Ishikawa (cell line): Measurements from ENCODE around the gene SYT5.

Experiments used
- CEBPB ChIP-seq: IDR thresholded peaks from 2 replicates; pipeline ENCODE4 v1.6.1; 2012
- CREB1 ChIP-seq: IDR thresholded peaks from 2 replicates; pipeline ENCODE4 v1.6.1; 2012; ENCODE audit warnings: low read depth
- EGR1 ChIP-seq: IDR thresholded peaks from 2 replicates; pipeline ENCODE4 v1.6.1; 2012
- EP300 ChIP-seq: IDR thresholded peaks from 2 replicates; pipeline ENCODE4 v1.6.1; 2012; ENCODE audit warnings: borderline replicate concordance
- FOXM1 ChIP-seq: IDR thresholded peaks from 2 replicates; pipeline ENCODE4 v1.6.1; 2012; ENCODE audit warnings: low read depth, borderline replicate concordance
- NFIC ChIP-seq: IDR thresholded peaks from 2 replicates; pipeline ENCODE4 v1.6.1; 2012
- RAD21 ChIP-seq: IDR thresholded peaks from 2 replicates; pipeline ENCODE4 v1.6.1; 2012; ENCODE audit warnings: low read depth
- TAF1 ChIP-seq: IDR thresholded peaks from 2 replicates; pipeline ENCODE4 v1.6.1; 2012; ENCODE audit warnings: low read depth, mild to moderate bottlenecking
- TCF12 ChIP-seq: IDR thresholded peaks from 2 replicates; pipeline ENCODE4 v1.6.1; 2012; ENCODE audit warnings: low read depth
- TEAD4 ChIP-seq: IDR thresholded peaks from 2 replicates; pipeline ENCODE4 v1.6.1; 2012
- YY1 ChIP-seq: IDR thresholded peaks from 2 replicates; pipeline ENCODE4 v1.6.1; 2012; ENCODE audit warnings: low read depth
- ZBTB7A ChIP-seq: IDR thresholded peaks from 2 replicates; pipeline ENCODE4 v1.6.1; 2012; ENCODE audit warnings: low read depth
- TF ChIP-seq, protein P1 (sequence below): IDR thresholded peaks from 2 replicates; pipeline ENCODE4 v1.6.1; 2012
- TF ChIP-seq, protein P2 (sequence below): IDR thresholded peaks from 2 replicates; pipeline ENCODE4 v1.6.1; 2012
- TF ChIP-seq, protein P3 (sequence below): IDR thresholded peaks from 2 replicates; pipeline ENCODE4 v1.6.1; 2012; ENCODE audit warnings: low read depth, mild to moderate bottlenecking

The SYT5 gene

DNA sequence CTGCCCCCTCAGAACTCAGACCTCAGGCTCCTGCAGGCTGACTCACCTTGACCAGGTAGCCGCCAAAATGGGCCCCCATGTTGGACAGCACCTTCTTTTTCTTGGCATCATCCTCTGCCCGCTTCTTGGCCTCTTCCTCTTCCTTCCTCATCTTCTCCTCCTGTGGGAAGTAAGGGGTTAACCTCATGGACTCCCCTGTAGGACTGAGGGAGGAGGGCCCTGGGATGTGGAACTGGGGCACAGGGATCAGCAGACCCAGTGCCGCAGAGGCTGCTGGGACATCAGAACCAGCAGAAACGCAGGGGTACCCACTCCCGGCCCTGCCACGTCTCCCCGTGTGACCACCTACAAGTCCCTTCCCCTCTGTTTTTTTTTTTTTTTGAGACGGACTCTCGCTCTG is 42.2 kb downstream of the SYT5 start:
- TF ChIP-seq CEBPB = no peak
- TF ChIP-seq EP300 = no peak
- no peak for TF ChIP-seq EGR1
- TF ChIP-seq, protein P1, sequence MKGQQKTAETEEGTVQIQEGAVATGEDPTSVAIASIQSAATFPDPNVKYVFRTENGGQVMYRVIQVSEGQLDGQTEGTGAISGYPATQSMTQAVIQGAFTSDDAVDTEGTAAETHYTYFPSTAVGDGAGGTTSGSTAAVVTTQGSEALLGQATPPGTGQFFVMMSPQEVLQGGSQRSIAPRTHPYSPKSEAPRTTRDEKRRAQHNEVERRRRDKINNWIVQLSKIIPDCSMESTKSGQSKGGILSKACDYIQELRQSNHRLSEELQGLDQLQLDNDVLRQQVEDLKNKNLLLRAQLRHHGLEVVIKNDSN = no peak
- no peak for TF ChIP-seq TEAD4
- TF ChIP-seq FOXM1 = no peak
- TF ChIP-seq TCF12 = no peak
- no peak for TF ChIP-seq NFIC
- TF ChIP-seq YY1 = no peak
- no peak for TF ChIP-seq TAF1
- TF ChIP-seq, protein P2, sequence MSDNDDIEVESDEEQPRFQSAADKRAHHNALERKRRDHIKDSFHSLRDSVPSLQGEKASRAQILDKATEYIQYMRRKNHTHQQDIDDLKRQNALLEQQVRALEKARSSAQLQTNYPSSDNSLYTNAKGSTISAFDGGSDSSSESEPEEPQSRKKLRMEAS = no peak

DNA sequence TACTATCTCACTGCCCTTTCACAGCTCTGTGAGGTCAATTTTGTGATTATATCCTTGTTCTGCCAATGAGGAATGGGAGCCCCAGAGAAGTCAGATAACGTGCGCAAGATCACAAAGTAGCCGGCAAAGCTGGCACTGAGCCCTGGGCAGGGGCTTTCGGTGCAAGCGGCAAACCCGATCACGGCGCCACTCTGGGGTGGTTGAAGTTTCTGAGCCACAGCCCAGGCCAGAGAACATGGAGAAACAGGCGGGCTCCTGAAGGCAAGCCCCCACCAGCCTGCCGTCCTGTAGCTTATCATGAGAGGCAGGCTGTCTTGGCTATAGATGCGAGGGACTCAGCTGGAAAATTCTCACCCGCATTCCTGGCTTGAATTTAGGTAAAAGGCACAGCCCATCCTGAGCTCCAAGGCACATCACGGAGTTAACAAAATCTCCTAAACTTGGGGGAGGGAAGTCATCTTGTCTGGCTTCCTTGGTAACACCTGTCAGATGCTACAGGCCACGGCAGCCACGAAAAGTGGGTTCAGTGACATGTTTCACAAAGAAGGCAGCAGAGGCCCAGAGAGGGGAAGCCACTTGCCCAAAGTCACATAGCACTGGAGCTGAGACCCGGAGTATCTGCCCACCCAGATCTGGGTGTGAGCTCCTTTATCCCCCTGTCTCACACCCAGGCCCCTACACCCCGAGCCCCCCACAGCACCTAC is 43.5 kb downstream of the SYT5 start:
- TF ChIP-seq, protein P2 = no peak
- TF ChIP-seq, protein P3, sequence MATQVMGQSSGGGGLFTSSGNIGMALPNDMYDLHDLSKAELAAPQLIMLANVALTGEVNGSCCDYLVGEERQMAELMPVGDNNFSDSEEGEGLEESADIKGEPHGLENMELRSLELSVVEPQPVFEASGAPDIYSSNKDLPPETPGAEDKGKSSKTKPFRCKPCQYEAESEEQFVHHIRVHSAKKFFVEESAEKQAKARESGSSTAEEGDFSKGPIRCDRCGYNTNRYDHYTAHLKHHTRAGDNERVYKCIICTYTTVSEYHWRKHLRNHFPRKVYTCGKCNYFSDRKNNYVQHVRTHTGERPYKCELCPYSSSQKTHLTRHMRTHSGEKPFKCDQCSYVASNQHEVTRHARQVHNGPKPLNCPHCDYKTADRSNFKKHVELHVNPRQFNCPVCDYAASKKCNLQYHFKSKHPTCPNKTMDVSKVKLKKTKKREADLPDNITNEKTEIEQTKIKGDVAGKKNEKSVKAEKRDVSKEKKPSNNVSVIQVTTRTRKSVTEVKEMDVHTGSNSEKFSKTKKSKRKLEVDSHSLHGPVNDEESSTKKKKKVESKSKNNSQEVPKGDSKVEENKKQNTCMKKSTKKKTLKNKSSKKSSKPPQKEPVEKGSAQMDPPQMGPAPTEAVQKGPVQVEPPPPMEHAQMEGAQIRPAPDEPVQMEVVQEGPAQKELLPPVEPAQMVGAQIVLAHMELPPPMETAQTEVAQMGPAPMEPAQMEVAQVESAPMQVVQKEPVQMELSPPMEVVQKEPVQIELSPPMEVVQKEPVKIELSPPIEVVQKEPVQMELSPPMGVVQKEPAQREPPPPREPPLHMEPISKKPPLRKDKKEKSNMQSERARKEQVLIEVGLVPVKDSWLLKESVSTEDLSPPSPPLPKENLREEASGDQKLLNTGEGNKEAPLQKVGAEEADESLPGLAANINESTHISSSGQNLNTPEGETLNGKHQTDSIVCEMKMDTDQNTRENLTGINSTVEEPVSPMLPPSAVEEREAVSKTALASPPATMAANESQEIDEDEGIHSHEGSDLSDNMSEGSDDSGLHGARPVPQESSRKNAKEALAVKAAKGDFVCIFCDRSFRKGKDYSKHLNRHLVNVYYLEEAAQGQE = no peak
- TF ChIP-seq CREB1 = no peak
- TF ChIP-seq, protein P1 = no peak
- no peak for TF ChIP-seq YY1
- no peak for TF ChIP-seq NFIC
- TF ChIP-seq FOXM1 = no peak
- no peak for TF ChIP-seq ZBTB7A
- no peak for TF ChIP-seq TAF1
- no peak for TF ChIP-seq TCF12
- TF ChIP-seq RAD21 = no peak
- TF ChIP-seq EP300 = no peak
- no peak for TF ChIP-seq CEBPB
- no peak for TF ChIP-seq TEAD4

DNA sequence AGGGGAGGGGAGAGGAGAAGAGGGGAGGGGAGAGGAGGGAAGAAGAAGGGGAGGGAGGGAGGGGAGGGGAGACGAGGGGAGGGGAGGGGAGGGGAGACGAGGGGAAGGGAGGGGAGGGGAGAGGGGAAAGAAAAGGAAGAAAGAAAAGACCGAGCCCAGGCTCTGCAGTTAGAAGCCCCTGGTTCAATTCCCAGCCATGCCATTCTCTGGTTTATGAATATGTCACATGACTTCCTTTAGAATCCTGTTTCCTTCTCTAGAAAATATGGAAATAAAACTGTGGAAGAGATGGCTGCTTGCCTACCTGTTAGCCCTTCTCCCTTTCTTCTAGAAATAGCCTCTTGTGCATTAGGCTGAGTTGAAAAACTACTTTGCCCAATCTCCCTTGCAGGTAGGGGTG is 45.4 kb downstream of the SYT5 start:
- TF ChIP-seq, protein P3 = no peak
- no peak for TF ChIP-seq RAD21
- TF ChIP-seq TEAD4 = no peak
- TF ChIP-seq, protein P2 = no peak
- no peak for TF ChIP-seq EP300
- no peak for TF ChIP-seq FOXM1
- TF ChIP-seq CEBPB = no peak
- no peak for TF ChIP-seq TAF1
- TF ChIP-seq EGR1 = no peak
- TF ChIP-seq TCF12 = no peak
- TF ChIP-seq CREB1 = no peak
- TF ChIP-seq, protein P1 = no peak
- no peak for TF ChIP-seq ZBTB7A
- TF ChIP-seq NFIC = no peak
- TF ChIP-seq YY1 = no peak

DNA sequence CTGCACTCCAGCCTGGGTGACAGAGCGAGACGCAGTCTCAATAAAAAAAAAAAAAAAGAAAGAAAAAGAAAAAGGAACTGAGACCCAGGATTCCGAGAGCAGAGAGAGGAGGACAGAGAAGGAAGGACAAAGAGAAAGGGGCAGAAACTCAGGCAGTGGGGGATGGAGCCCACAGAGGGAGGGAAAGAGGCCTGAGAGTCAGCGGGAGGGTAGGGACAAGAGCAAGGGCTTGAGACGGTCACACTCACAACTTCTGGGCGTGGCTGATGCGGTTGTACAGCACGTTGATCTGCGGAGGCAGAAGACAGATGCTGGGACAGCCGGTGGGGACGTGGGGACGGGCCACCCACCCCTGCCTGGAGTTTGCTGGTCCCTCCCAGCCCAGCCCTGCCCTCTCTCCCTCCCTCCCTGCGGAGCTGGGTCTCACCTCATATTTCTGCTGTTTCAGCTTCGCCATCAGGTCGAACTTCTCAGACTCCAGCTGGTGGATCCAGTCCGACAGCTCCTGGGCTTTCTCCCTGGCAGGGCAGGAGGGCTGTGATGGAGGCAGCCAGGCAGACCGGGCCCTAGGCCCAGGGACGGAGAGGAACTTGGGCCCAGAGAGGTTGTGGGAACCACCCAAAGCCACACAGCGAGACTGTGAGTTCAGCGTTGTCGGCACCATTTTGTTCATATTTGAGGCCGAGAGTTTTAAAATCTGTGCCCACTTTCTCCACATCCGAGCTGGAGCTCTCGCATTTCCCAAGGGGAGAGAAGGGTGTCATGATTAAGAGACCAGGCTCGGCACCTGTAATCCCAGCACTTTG is 46.2 kb downstream of the SYT5 start:
- TF ChIP-seq, protein P3 = no peak
- no peak for TF ChIP-seq TAF1
- TF ChIP-seq ZBTB7A = no peak
- no peak for TF ChIP-seq EGR1
- TF ChIP-seq, protein P2 = no peak
- no peak for TF ChIP-seq RAD21
- no peak for TF ChIP-seq FOXM1
- TF ChIP-seq, protein P1 = no peak
- no peak for TF ChIP-seq CREB1
- TF ChIP-seq YY1 = no peak
- no peak for TF ChIP-seq TEAD4
- no peak for TF ChIP-seq TCF12
- TF ChIP-seq NFIC = no peak
